CD4-positive, alpha-beta T cell treated with Interleukin-17A for 1 hour (primary cell): ENCODE data around the gene ANKK1.

Experiments
- DNase-seq: peaks from one replicate; pipeline ENCODE4 v3.0.0-alpha.2; 2020

ANKK1 gene

GRCh38 chr11:113411536-113411935, 24.0 kb downstream of the ANKK1 start:
- DNase-seq: no peak

- no peak for DNase-seq
Observed at GRCh38 chr11:113412675-113413074, 25.1 kb downstream of the ANKK1 start.

GRCh38 chr11:113415343-113415742, 27.8 kb downstream of the ANKK1 start:
- no peak for DNase-seq

GRCh38 chr11:113417428-113417827, 29.8 kb downstream of the ANKK1 start:
- DNase-seq: no peak

GRCh38 chr11:113419454-113420003, 31.9 kb downstream of the ANKK1 start:
- no peak for DNase-seq

- no peak for DNase-seq
Observed at GRCh38 chr11:113420808-113421207, 33.2 kb downstream of the ANKK1 start.

GRCh38 chr11:113426686-113427085, 39.1 kb downstream of the ANKK1 start:
- DNase-seq: no peak

- no peak for DNase-seq
Observed at GRCh38 chr11:113431746-113432145, 44.2 kb downstream of the ANKK1 start.

- no peak for DNase-seq
Observed at GRCh38 chr11:113435190-113435968, 47.8 kb downstream of the ANKK1 start.

GRCh38 chr11:113436672-113437252, 49.2 kb downstream of the ANKK1 start:
- no peak for DNase-seq

GRCh38 chr11:113440816-113441215, 53.2 kb downstream of the ANKK1 start:
- no peak for DNase-seq

- no peak for DNase-seq
Observed at GRCh38 chr11:113444502-113445123, 57.0 kb downstream of the ANKK1 start.

GRCh38 chr11:113446112-113446511, 58.5 kb downstream of the ANKK1 start:
- no peak for DNase-seq

GRCh38 chr11:113446938-113447337, 59.4 kb downstream of the ANKK1 start:
- DNase-seq: no peak

GRCh38 chr11:113447621-113448315, 60.2 kb downstream of the ANKK1 start:
- no peak for DNase-seq

- DNase-seq: no peak
Observed at GRCh38 chr11:113448316-113448677, 60.7 kb downstream of the ANKK1 start.

GRCh38 chr11:113449743-113450142, 62.2 kb downstream of the ANKK1 start:
- DNase-seq: no peak
